ENCODE data around the gene ATOH1. TPM values are rescaled to one million over a fixed set of nuclear protein-coding genes. Genes with fewer than 3 reads are reported as not detected.

Gene ATOH1
- total and polyA plus RNA-seq, 2 of the 4 experiments (the other 2 are of a cell fraction): not detected

DNA sequence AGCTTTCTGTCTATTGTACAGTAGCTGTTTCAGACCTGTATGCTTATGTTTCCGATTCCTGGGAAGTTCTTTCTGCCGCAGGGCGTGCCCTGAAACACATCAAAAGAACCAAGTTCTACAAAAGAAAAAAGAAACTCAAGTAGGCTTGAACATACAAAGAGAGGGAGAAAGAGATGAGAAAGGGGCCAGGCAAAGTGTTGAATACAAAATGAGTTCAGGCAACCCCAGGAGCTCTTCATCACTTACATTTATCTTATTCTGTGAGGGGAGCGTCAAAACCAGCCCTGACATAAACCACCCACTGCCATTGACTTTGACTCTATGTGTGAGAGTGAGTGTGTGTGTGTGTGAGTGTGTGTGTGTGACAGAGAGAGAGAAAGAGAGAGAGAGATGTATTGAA, 26.5 kb upstream of the ATOH1 start:
- Histone ChIP-seq H4K91ac (ENCODE audit: insufficient read depth, low read depth, low read length) (no peak overlapping the region), H2AFZ (replicated peaks; ENCODE audit: low read length, poor library complexity) (no peak overlapping the region), H3K4me2 (ENCODE audit: low read depth, low read length) (no peak overlapping the region), H4K8ac (ENCODE audit: low read depth in 2 of 2, low read length in 2 of 2) (no peak overlapping the region), H3K23ac (ENCODE audit: low read depth, low read length) (no peak overlapping the region), H2BK120ac (ENCODE audit: low read depth, low read length) (no peak overlapping the region), H3K79me1 (ENCODE audit: low read depth in 1 of 2, low read length in 2 of 2) (no peaks in the 10 kb centered on the region), H3K9ac (ENCODE audit: low read depth, low read length) (no peak overlapping the region), H3K4me3 (ENCODE audit: insufficient read depth, low read depth, low read length) (no peak overlapping the region), H4K20me1 (ENCODE audit: insufficient read depth, low read length) (no peaks in the 10 kb centered on the region), H3K27me3 (ENCODE audit: control insufficient read depth, insufficient read depth, low read length) (no peaks in the 10 kb centered on the region), H2BK15ac (ENCODE audit: low read depth, low read length) (no peak overlapping the region), H3K36me3 (ENCODE audit: control insufficient read depth, insufficient read depth, low read length) (no peaks in the 10 kb centered on the region), H2BK20ac (ENCODE audit: low read depth, low read length) (no peak overlapping the region), H2AK9ac (replicated peaks; ENCODE audit: low read depth, low read length, poor library complexity) (no peak overlapping the region), H3K27ac (ENCODE audit: insufficient read depth, low read length) (no peak overlapping the region), H3K56ac (ENCODE audit: extremely low read depth, insufficient read depth, low read length) (no peak overlapping the region), H3K18ac (ENCODE audit: low read depth, low read length) (no peak overlapping the region), H3K9me3 (ENCODE audit: control insufficient read depth, insufficient read depth, low read length) (no peaks in the 10 kb centered on the region), H3K9me1 (ENCODE audit: insufficient read depth, low read length) (no peaks in the 10 kb centered on the region), H4K5ac (ENCODE audit: low read depth, low read length) (no peak overlapping the region), H3K4ac (ENCODE audit: low read depth, low read length) (no peak overlapping the region), H3K4me1 (ENCODE audit: control insufficient read depth, insufficient read depth, low read length) (no peaks in the 10 kb centered on the region), H2AK5ac (ENCODE audit: low read depth, low read length) (no peak overlapping the region), H3K14ac (replicated peaks; ENCODE audit: low read depth, low read length) (no peak overlapping the region), H2BK5ac (ENCODE audit: low read depth, low read length, poor library complexity, severe bottlenecking) (no peak overlapping the region)
- ChIA-PET CTCF (no interaction called here), POLR2A (ENCODE audit: unreplicated experiment) (no interaction called here)
- intact Hi-C loops (cut with micrococcal nuclease): no loop called here
- dilution Hi-C loops (cut with HindIII; ENCODE audit: low sequenced_read_pairs, unreplicated experiment): no loop called here
- ATAC-seq (ENCODE audit: low read depth): no peak
- no peak for DNase-seq
- no TSS peak for BruUV-seq (replicated peaks)
- no CpG with 5 or more reads among the region's 4 CpGs for WGBS, 2 experiments (ENCODE audit: extremely low coverage in 2 of 2, insufficient read length in 1 of 2)
- TF ChIP-seq CHD1 (IDR thresholded peaks at IDR 0.05; ENCODE audit: low read depth, low read length) (no peak), RFX5 (IDR thresholded peaks at IDR 0.05; ENCODE audit: low read depth, low read length) (no peak), POLR2A (IDR thresholded peaks at IDR 0.05; ENCODE audit: low read depth, low read length) (no peak), RAD21 (IDR thresholded peaks at IDR 0.05; ENCODE audit: low read length) (no peak), FOS (IDR thresholded peaks at IDR 0.05; ENCODE audit: low read depth, low read length) (no peak)
- TF ChIP-seq, protein P1, sequence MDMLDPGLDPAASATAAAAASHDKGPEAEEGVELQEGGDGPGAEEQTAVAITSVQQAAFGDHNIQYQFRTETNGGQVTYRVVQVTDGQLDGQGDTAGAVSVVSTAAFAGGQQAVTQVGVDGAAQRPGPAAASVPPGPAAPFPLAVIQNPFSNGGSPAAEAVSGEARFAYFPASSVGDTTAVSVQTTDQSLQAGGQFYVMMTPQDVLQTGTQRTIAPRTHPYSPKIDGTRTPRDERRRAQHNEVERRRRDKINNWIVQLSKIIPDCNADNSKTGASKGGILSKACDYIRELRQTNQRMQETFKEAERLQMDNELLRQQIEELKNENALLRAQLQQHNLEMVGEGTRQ (IDR thresholded peaks at IDR 0.05; ENCODE audit: low read depth, low read length): no peak
- in situ Hi-C loops (cut with MboI; ENCODE audit: low sequenced_read_pairs): loop anchor here (25.0 kb wide), 1 partner anchor 785 kb away; no protein-coding TSS in a partner anchor

Measured in IMR-90 (cell line).